GM23248 (cell line): Measurements from ENCODE around the gene SRSF1. TPM values are rescaled to one million over a fixed set of nuclear protein-coding genes. Genes with fewer than 3 reads are reported as not detected.

ENCODE experiments used
- DNase-seq: peaks from one replicate; pipeline ENCODE4 v3.0.0-alpha.2; 2015
- H2AFZ ChIP-seq: fragments of 200-600 bp; sonication (generic); 2 replicates; pipeline ENCODE4 v1.6.1; 2016; ENCODE audit warnings: antibody characterized with exemption
- H3F3A ChIP-seq: fragments of 200-600 bp; sonication (generic); 2 replicates; pipeline ENCODE4 v1.6.1; 2016; ENCODE audit warnings: mild to moderate bottlenecking, antibody characterized with exemption, mixed run types; ENCODE audit not compliant: insufficient read depth
- H3K27ac ChIP-seq: fragments of 200-600 bp; sonication (generic); 2 replicates; pipeline ENCODE4 v1.5.1; 2016; ENCODE audit warnings: mild to moderate bottlenecking
- H3K27me3 ChIP-seq: fragments of 200-600 bp; sonication (generic); replicated peaks from 2 replicates; pipeline ENCODE4 v1.6.1; 2016; ENCODE audit warnings: mild to moderate bottlenecking; ENCODE audit not compliant: insufficient read depth
- H3K36me3 ChIP-seq: fragments of 200-600 bp; sonication (generic); 2 replicates; pipeline ENCODE4 v1.6.1; 2016; ENCODE audit warnings: low read depth, mild to moderate bottlenecking
- H3K4me1 ChIP-seq: fragments of 200-600 bp; sonication (generic); 2 replicates; pipeline ENCODE4 v1.6.1; 2016; ENCODE audit warnings: mild to moderate bottlenecking; ENCODE audit not compliant: insufficient read depth
- H3K4me2 ChIP-seq: fragments of 200-600 bp; sonication (generic); one replicate; pipeline ENCODE4 v1.6.1; 2016; ENCODE audit warnings: mild to moderate bottlenecking; ENCODE audit not compliant: unreplicated experiment
- H3K4me3 ChIP-seq: fragments of 200-600 bp; sonication (generic); 2 replicates; pipeline ENCODE4 v1.5.1; 2016; ENCODE audit warnings: mild to moderate bottlenecking
- H3K79me2 ChIP-seq: fragments of 200-600 bp; sonication (generic); 2 replicates; pipeline ENCODE4 v1.6.1; 2016; ENCODE audit warnings: mild to moderate bottlenecking; ENCODE audit not compliant: insufficient read depth
- H3K9ac ChIP-seq: fragments of 200-600 bp; sonication (generic); 2 replicates; pipeline ENCODE4 v1.6.1; 2016; ENCODE audit warnings: mild to moderate bottlenecking
- H3K9me2 ChIP-seq: fragments of 200-600 bp; sonication (generic); 2 replicates; pipeline ENCODE4 v1.6.1; 2016; ENCODE audit warnings: mixed run types, mild to moderate bottlenecking, moderate library complexity; ENCODE audit not compliant: insufficient read depth
- H3K9me3 ChIP-seq: fragments of 200-600 bp; sonication (generic); one replicate; pipeline ENCODE4 v1.6.1; 2017; ENCODE audit warnings: low read depth
- H4K20me1 ChIP-seq: fragments of 200-600 bp; sonication (generic); 2 replicates; pipeline ENCODE4 v1.6.0; 2016; ENCODE audit not compliant: insufficient read depth
- EZH2 ChIP-seq: fragments of 200-600 bp; sonication (generic); IDR thresholded peaks from 2 replicates; pipeline ENCODE4 v1.6.1; 2018; ENCODE audit warnings: antibody characterized with exemption, mild to moderate bottlenecking; ENCODE audit not compliant: insufficient read depth, poor library complexity, severe bottlenecking
- EZH2phosphoT487 ChIP-seq: fragments of 200-600 bp; sonication (generic); IDR thresholded peaks from 2 replicates; pipeline ENCODE4 v1.6.1; 2018; ENCODE audit warnings: antibody characterized with exemption, moderate library complexity, mild to moderate bottlenecking, low read depth; ENCODE audit not compliant: insufficient read depth
- WGBS, 2 experiments: methylation state at CpG; one replicate each; pipeline ENCODE4 v1.1.6; 2015 to 2017; ENCODE audit warnings: low lambda C conversion rate in 2 of 2, low coverage in 1 of 2; ENCODE audit errors: missing lambda C conversion rate in 2 of 2; 5-methylcytosine and 5-hydroxymethylcytosine counted together
- in situ Hi-C: fragments of 300-500 bp; cut with MboI; formaldehyde crosslinking; loops from 2 replicates; pipeline ENCODE4 v1.15.0; 2020
- polyA plus RNA-seq: library from polyadenylated mRNA; unstranded; fragments of >200 nt; fragmentation: Nextera tagmentation; extraction: Ambion mirVana; gene quantifications from 2 replicates; pipeline ENCODE4 v1.2.1, GENCODE V29; 2016
- total RNA-seq: library from RNA; depleted of rRNA; stranded (reverse); fragments of >200 nt; shearing (Covaris generic); gene quantifications from 2 replicates; pipeline ENCODE4 v1.2.3, GENCODE V29; 2014

The SRSF1 gene
- total and polyA plus RNA-seq, 2 experiments from 2014 or later, result 130 to 204 TPM

DNA sequence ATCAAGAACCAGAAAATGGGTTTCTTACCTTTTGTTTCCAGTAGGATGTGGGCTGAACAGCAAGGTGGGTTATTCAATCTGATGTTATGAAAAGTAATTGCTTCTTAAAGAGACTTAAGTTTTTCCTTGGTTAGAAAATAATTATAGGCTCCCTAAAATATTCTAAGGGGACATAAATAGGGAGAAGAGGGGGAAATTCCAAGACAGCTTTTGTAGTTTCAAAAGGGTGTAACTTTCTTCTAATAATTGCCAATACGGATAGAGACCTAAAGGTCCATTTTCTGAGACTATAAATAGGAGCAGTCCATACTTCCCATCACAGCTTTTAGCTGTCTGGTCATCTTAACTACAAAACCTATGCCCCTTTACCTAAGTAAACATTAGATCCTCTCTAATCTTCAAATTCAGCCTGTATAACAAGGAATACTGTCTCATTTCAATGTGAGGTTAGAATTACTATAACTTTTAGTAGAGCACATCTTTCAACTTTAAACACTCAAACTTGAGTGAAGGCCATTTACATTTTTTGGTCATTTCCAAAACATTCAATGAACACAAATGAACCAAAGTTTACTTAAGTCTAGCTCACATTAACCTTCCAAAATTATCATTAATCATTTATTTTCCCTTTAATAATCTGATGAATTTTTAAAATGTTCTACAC lies 5.5 kb downstream of the SRSF1 start:
- Histone ChIP-seq H3F3A (peaks cover 86% of the 10 kb centered on the region), H4K20me1 (peaks cover 23% of the 10 kb centered on the region), H3K79me2 (peaks cover 84% of the 10 kb centered on the region), H3K27ac (no peak overlapping the region), H3K9me3 (no peaks in the 10 kb centered on the region), H3K9me2 (no peaks in the 10 kb centered on the region), H3K36me3 (peaks cover 71% of the 10 kb centered on the region), H3K27me3 (no peaks in the 10 kb centered on the region), H3K9ac (peak overlapping the region; percentile 14), H2AFZ (no peak overlapping the region), H3K4me2 (peak overlapping the region; percentile 4), H3K4me3 (no peak overlapping the region), H3K4me1 (peaks cover 43% of the 10 kb centered on the region)
- no peak for DNase-seq
- WGBS, 2 experiments, result 59 to 71% methylated on average over 1 of the region's 1 CpG
- in situ Hi-C loops, result no loop called here
- TF ChIP-seq EZH2phosphoT487 (no peak), EZH2 (no peak)

DNA sequence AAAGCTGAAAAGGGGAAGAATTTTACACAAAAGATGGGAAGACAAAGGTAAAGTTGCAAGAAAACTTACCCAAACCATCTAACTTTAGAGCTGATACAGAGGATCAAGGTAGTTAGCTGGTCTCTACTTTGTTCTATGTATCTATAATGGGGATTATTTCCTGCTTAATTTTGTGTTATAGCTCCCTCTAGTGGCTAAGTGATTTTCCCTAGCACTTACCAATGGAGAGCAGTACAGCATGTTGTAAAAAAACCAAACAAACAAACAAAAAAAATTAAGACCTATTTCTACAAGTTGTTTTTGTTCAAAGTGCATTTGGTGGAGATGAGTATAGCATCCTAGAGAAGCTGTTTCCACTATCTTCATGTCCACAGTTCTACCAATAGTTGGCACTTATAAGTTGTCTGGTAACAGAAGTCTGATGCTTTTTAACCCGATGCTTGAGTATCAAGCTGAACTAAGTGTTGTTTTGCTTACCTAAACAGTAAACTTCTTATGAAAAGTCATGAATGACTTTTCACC lies 7.5 kb downstream of the SRSF1 start:
- Histone ChIP-seq H3K9me3 (no peaks in the 10 kb centered on the region), H3K4me3 (no peak overlapping the region), H3K79me2 (peaks cover 69% of the 10 kb centered on the region), H4K20me1 (peaks cover 15% of the 10 kb centered on the region; the same call in 1 of the 2 replicates), H2AFZ (no peak overlapping the region), H3K36me3 (peaks cover 66% of the 10 kb centered on the region), H3K9me2 (no peaks in the 10 kb centered on the region), H3K27me3 (no peaks in the 10 kb centered on the region), H3F3A (peaks cover 94% of the 10 kb centered on the region), H3K4me2 (no peak overlapping the region), H3K27ac (no peak overlapping the region), H3K9ac (no peak overlapping the region), H3K4me1 (peaks cover 43% of the 10 kb centered on the region)
- 92 to 100% methylated on average over 1 of the region's 1 CpG for WGBS, 2 experiments
- no peak for TF ChIP-seq EZH2
- peak; percentile 74 for DNase-seq
- in situ Hi-C loops, result loop anchor here (5.0 kb wide), 1 partner anchor 147 kb away; the partner anchor contains the start of gene MRPS23

DNA sequence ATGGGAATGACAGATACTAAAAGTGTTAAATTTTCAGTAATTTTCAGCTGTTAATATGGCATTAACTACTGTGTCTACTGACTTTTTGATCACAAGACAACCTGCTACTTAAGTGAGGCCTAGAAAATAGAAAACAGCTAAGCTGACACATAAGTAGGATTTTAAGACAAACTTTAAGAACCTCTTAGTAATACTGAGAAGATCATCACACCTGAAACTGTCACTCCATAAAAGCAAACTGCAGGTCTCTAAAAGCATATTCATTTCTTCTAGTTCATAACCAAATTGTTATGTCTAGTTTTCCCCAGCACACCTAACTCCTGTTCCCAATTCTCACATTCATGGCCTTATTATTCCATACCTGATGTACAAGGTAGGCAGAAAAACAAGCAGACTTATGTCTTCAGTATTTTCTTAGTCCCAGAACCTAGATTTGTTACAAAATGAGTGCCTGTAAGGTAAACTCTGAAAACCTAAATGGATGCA lies 8.0 kb downstream of the SRSF1 start:
- H3K36me3 ChIP-seq, result peaks cover 61% of the 10 kb centered on the region
- peaks cover 38% of the 10 kb centered on the region for H3K4me1 ChIP-seq
- H3F3A ChIP-seq, result peaks cover 94% of the 10 kb centered on the region
- H3K4me3 ChIP-seq, result no peak overlapping the region
- no peaks in the 10 kb centered on the region for H3K27me3 ChIP-seq
- H3K9ac ChIP-seq, result no peak overlapping the region
- H3K9me3 ChIP-seq, result no peaks in the 10 kb centered on the region
- peaks cover 69% of the 10 kb centered on the region for H3K79me2 ChIP-seq
- 0 out of 2 replicates have a peak, but pooled peaks cover 10% of the 10 kb centered on the region for H4K20me1 ChIP-seq
- TF ChIP-seq EZH2 (no peak), EZH2phosphoT487 (no peak)
- in situ Hi-C loops, result loop anchor here (5.0 kb wide), 1 partner anchor 147 kb away; the partner anchor contains the start of gene MRPS23
- no peak overlapping the region for H2AFZ ChIP-seq
- no peak overlapping the region for H3K27ac ChIP-seq
- no peak overlapping the region for H3K4me2 ChIP-seq
- no peaks in the 10 kb centered on the region for H3K9me2 ChIP-seq
- no peak for DNase-seq

DNA sequence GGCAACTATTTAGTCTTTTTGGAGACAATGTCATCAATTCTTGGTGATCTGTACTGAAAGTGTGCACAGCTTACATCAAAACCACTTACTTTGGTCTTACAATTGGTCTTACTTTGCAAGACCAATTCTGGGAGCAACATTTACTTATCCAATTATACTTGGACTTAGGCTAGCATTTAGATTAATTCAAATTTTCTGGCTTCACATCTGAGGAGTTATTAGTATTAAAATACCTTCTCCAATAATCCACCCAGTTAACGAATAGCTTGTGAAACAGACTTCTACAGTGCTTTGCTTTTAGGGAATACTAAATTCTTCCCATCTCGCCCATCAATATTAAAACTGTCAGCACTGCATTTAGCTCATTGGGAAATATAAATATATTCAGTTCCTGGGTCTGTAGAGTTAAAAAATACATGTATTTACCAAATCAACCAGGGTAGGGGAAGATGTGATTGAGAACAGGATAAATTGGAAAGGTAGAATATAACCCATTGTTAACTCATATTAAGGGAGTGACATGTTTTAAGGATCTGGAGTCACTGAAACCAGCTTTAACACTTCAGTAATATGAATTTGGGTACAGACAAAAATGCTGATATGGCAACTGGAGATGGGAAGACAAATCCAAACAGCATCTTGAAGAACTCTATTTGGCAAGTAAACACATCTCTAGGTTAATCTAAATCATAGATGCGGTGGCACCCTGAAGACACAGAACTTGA lies 9.8 kb downstream of the SRSF1 start:
- Histone ChIP-seq H3K27me3 (no peaks in the 10 kb centered on the region), H3K9me3 (no peaks in the 10 kb centered on the region), H3K4me1 (peaks cover 21% of the 10 kb centered on the region), H3K4me2 (no peak overlapping the region), H3K9me2 (no peaks in the 10 kb centered on the region), H3K79me2 (peaks cover 58% of the 10 kb centered on the region), H4K20me1 (0 out of 2 replicates have a peak, but pooled peaks cover 3% of the 10 kb centered on the region), H2AFZ (no peak overlapping the region), H3K36me3 (peaks cover 43% of the 10 kb centered on the region), H3K4me3 (no peak overlapping the region), H3K27ac (no peak overlapping the region), H3K9ac (no peak overlapping the region), H3F3A (peaks cover 90% of the 10 kb centered on the region)
- WGBS, 2 experiments, result 99 to 100% methylated on average over 3 of the region's 3 CpGs
- no peak for DNase-seq
- in situ Hi-C loops, result loop anchor here (5.0 kb wide), 1 partner anchor 145 kb away; the partner anchor contains the start of gene MRPS23
- TF ChIP-seq EZH2phosphoT487 (no peak), EZH2 (no peak)
